Measurements from ENCODE around the gene LMO7.

The LMO7 gene

GRCh38 chr13:75689686-75690085 is 53.6 kb downstream of the LMO7 start:
- Histone ChIP-seq H3K4me3 (ENCODE audit: low read depth, low read length, poor library complexity, severe bottlenecking) (no peak overlapping the region), H3F3A (ENCODE audit: insufficient read depth, low read length) (no peaks in the 10 kb centered on the region)

GRCh38 chr13:75690607-75691006 is 54.5 kb downstream of the LMO7 start:
- Histone ChIP-seq H2AFZ (ENCODE audit: low read length) (no peak overlapping the region), H3K36me3 (ENCODE audit: insufficient read depth, low read length) (peaks cover 5% of the 10 kb centered on the region; the same call in 1 of the 2 replicates), H3K27ac (ENCODE audit: low read depth, low read length, poor library complexity, severe bottlenecking) (no peak overlapping the region), H3K4me1 (ENCODE audit: insufficient read depth, low read length, severe bottlenecking) (peaks cover 16% of the 10 kb centered on the region), H3K27me3 (ENCODE audit: insufficient read depth, low read length) (no peaks in the 10 kb centered on the region), H3K9me2 (ENCODE audit: low read depth, low read length) (no peaks in the 10 kb centered on the region), H3F3A (ENCODE audit: insufficient read depth, low read length) (no peaks in the 10 kb centered on the region), H3K9ac (ENCODE audit: low read length) (no peak overlapping the region), H4K20me1 (ENCODE audit: insufficient read depth, low read length) (no peaks in the 10 kb centered on the region), H3K79me2 (ENCODE audit: insufficient read depth, low read length) (0 out of 2 replicates have a peak, but pooled peaks cover 7% of the 10 kb centered on the region), H3K4me3 (ENCODE audit: low read depth, low read length, poor library complexity, severe bottlenecking) (no peak overlapping the region), H3K4me2 (ENCODE audit: low read length) (no peak overlapping the region), H3K9me3 (ENCODE audit: low read length) (no peaks in the 10 kb centered on the region)
- no peak for TF ChIP-seq EZH2 (IDR thresholded peaks at IDR 0.05; ENCODE audit: borderline replicate concordance, low read length)
- TF ChIP-seq, protein P1, sequence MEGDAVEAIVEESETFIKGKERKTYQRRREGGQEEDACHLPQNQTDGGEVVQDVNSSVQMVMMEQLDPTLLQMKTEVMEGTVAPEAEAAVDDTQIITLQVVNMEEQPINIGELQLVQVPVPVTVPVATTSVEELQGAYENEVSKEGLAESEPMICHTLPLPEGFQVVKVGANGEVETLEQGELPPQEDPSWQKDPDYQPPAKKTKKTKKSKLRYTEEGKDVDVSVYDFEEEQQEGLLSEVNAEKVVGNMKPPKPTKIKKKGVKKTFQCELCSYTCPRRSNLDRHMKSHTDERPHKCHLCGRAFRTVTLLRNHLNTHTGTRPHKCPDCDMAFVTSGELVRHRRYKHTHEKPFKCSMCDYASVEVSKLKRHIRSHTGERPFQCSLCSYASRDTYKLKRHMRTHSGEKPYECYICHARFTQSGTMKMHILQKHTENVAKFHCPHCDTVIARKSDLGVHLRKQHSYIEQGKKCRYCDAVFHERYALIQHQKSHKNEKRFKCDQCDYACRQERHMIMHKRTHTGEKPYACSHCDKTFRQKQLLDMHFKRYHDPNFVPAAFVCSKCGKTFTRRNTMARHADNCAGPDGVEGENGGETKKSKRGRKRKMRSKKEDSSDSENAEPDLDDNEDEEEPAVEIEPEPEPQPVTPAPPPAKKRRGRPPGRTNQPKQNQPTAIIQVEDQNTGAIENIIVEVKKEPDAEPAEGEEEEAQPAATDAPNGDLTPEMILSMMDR (IDR thresholded peaks at IDR 0.05; ENCODE audit: low read length) = no peak

More at GRCh38 chr13:75689686-75690085, 53.6 kb downstream of the LMO7 start:
- Histone ChIP-seq H3K27ac (ENCODE audit: low read depth, low read length, poor library complexity, severe bottlenecking) (no peak overlapping the region), H3K4me1 (ENCODE audit: insufficient read depth, low read length, severe bottlenecking) (peaks cover 16% of the 10 kb centered on the region), H3K9me2 (ENCODE audit: low read depth, low read length) (no peaks in the 10 kb centered on the region), H3K79me2 (ENCODE audit: insufficient read depth, low read length) (0 out of 2 replicates have a peak, but pooled peaks cover 7% of the 10 kb centered on the region), H2AFZ (ENCODE audit: low read length) (no peak overlapping the region), H4K20me1 (ENCODE audit: insufficient read depth, low read length) (no peaks in the 10 kb centered on the region), H3K27me3 (ENCODE audit: insufficient read depth, low read length) (no peaks in the 10 kb centered on the region), H3K36me3 (ENCODE audit: insufficient read depth, low read length) (peaks cover 5% of the 10 kb centered on the region; the same call in 1 of the 2 replicates), H3K9me3 (ENCODE audit: low read length) (no peaks in the 10 kb centered on the region), H3K4me2 (ENCODE audit: low read length) (no peak overlapping the region), H3K9ac (ENCODE audit: low read length) (no peak overlapping the region)
- TF ChIP-seq, protein P1 (IDR thresholded peaks at IDR 0.05; ENCODE audit: low read length) = no peak
- TF ChIP-seq EZH2 (IDR thresholded peaks at IDR 0.05; ENCODE audit: borderline replicate concordance, low read length) = no peak

- H4K20me1 ChIP-seq (ENCODE audit: insufficient read depth, low read length) = no peaks in the 10 kb centered on the region
- no peak for TF ChIP-seq EZH2 (IDR thresholded peaks at IDR 0.05; ENCODE audit: borderline replicate concordance, low read length)
- TF ChIP-seq, protein P1 (IDR thresholded peaks at IDR 0.05; ENCODE audit: low read length) = no peak
Observed at GRCh38 chr13:75691183-75691582, 55.1 kb downstream of the LMO7 start.

More at GRCh38 chr13:75691183-75691582, 55.1 kb downstream of the LMO7 start:
- H3K27me3 ChIP-seq (ENCODE audit: insufficient read depth, low read length) = no peaks in the 10 kb centered on the region
- peaks cover 19% of the 10 kb centered on the region for H3K4me1 ChIP-seq (ENCODE audit: insufficient read depth, low read length, severe bottlenecking)
- H3K79me2 ChIP-seq (ENCODE audit: insufficient read depth, low read length) = 0 out of 2 replicates have a peak, but pooled peaks cover 7% of the 10 kb centered on the region
- no peaks in the 10 kb centered on the region for H3F3A ChIP-seq (ENCODE audit: insufficient read depth, low read length)
- H3K9me2 ChIP-seq (ENCODE audit: low read depth, low read length) = no peaks in the 10 kb centered on the region
- no peak overlapping the region for H2AFZ ChIP-seq (ENCODE audit: low read length)
- no peak overlapping the region for H3K4me3 ChIP-seq (ENCODE audit: low read depth, low read length, poor library complexity, severe bottlenecking)
- peaks cover 5% of the 10 kb centered on the region; the same call in 1 of the 2 replicates for H3K36me3 ChIP-seq (ENCODE audit: insufficient read depth, low read length)
- H3K27ac ChIP-seq (ENCODE audit: low read depth, low read length, poor library complexity, severe bottlenecking) = no peak overlapping the region
- no peak overlapping the region for H3K9ac ChIP-seq (ENCODE audit: low read length)
- no peak overlapping the region for H3K4me2 ChIP-seq (ENCODE audit: low read length)
- no peaks in the 10 kb centered on the region for H3K9me3 ChIP-seq (ENCODE audit: low read length)
